WTC11 (cell line): ENCODE data around the gene EML6. TPM values are rescaled to one million over a fixed set of nuclear protein-coding genes. Genes with fewer than 3 reads are reported as not detected.

Source experiments
- ATAC-seq: fragments of 200-7000 bp; cut with Tn5 transposase; 2 replicates; pipeline ENCODE4 v1.10.0; 2021; ENCODE audit warnings: mild to moderate bottlenecking, moderate library complexity
- CTCF ChIA-PET: fragments of 300-600 bp; sonication (Branson Sonifier 250); formaldehyde crosslinking; loops from one replicate; lab custom pipeline; 2021; ENCODE audit warnings: antibody characterized with exemption; lab: Charles Lee
- POLR2A ChIA-PET: fragments of 350-600 bp; sonication (Branson Sonifier 250); formaldehyde crosslinking; loops from one replicate; lab custom pipeline; 2021; ENCODE audit warnings: antibody characterized with exemption; lab: Charles Lee
- DNase-seq: peaks from one replicate; pipeline ENCODE4 v3.0.0; 2021; ENCODE audit warnings: low spot score
- H3K27ac Mint-ChIP-seq: 2 replicates; pipeline ENCODE4 v1.8.0; 2021; ENCODE audit warnings: mixed read lengths
- H3K27me3 Mint-ChIP-seq: 2 replicates; pipeline ENCODE4 v1.8.0; 2021; ENCODE audit warnings: low read depth, mild to moderate bottlenecking, moderate library complexity, mixed read lengths
- H3K36me3 Mint-ChIP-seq: 2 replicates; pipeline ENCODE4 v1.8.0; 2021; ENCODE audit warnings: mixed read lengths
- H3K4me1 Mint-ChIP-seq: 2 replicates; pipeline ENCODE4 v1.8.0; 2022; ENCODE audit warnings: mixed read lengths
- H3K4me3 Mint-ChIP-seq: 2 replicates; pipeline ENCODE4 v1.8.0; 2021; ENCODE audit warnings: mild to moderate bottlenecking, moderate library complexity, mixed read lengths
- H3K9me3 Mint-ChIP-seq: 2 replicates; pipeline ENCODE4 v1.8.0; 2021; ENCODE audit warnings: mixed read lengths
- CBFB ChIP-seq: sonication (generic); formaldehyde crosslinking; IDR thresholded peaks from 2 replicates; pipeline ENCODE4 v1.8.1; 2022; ENCODE audit warnings: mild to moderate bottlenecking, low read depth, missing genetic modification reagents
- CDX4 ChIP-seq: fragments of 250-450 bp; sonication (Bioruptor Pico); IDR thresholded peaks from 2 replicates; pipeline ENCODE4 v1.9.0; 2021; ENCODE audit warnings: moderate library complexity, mild to moderate bottlenecking, inconsistent platforms, borderline replicate concordance
- CREB1 ChIP-seq: sonication (generic); formaldehyde crosslinking; IDR thresholded peaks from 2 replicates; pipeline ENCODE4 v1.8.0; 2023; ENCODE audit warnings: mild to moderate bottlenecking, missing genetic modification reagents
- E2F4 ChIP-seq: sonication (generic); formaldehyde crosslinking; IDR thresholded peaks from 2 replicates; pipeline ENCODE4 v1.8.1; 2022; ENCODE audit warnings: low read depth, mild to moderate bottlenecking, moderate library complexity, missing genetic modification reagents, borderline replicate concordance
- FOXP1 ChIP-seq: sonication (generic); formaldehyde crosslinking; IDR thresholded peaks from 2 replicates; pipeline ENCODE4 v1.8.0; 2022; ENCODE audit warnings: missing genetic modification reagents, mild to moderate bottlenecking, moderate library complexity, borderline replicate concordance
- FOXP4 ChIP-seq: sonication (generic); formaldehyde crosslinking; IDR thresholded peaks from 2 replicates; pipeline ENCODE4 v1.8.0; 2022; ENCODE audit warnings: mild to moderate bottlenecking, missing genetic modification reagents
- GRHL2 ChIP-seq: fragments of 250-450 bp; sonication (Bioruptor Pico); IDR thresholded peaks from 2 replicates; pipeline ENCODE4 v1.8.0; 2022; ENCODE audit warnings: mild to moderate bottlenecking, moderate library complexity; ENCODE audit not compliant: insufficient replicate concordance, severe bottlenecking
- KAT7 ChIP-seq: sonication (generic); formaldehyde crosslinking; IDR thresholded peaks from 2 replicates; pipeline ENCODE4 v1.8.1; 2023; ENCODE audit warnings: missing genetic modification reagents, mild to moderate bottlenecking, borderline replicate concordance
- MAX ChIP-seq: sonication (generic); formaldehyde crosslinking; IDR thresholded peaks from 2 replicates; pipeline ENCODE4 v1.8.0; 2022; ENCODE audit warnings: mild to moderate bottlenecking, missing genetic modification reagents
- NR1H2 ChIP-seq: sonication (generic); formaldehyde crosslinking; IDR thresholded peaks from 2 replicates; pipeline ENCODE4 v1.9.0; 2021; ENCODE audit warnings: mild to moderate bottlenecking, moderate library complexity, missing genetic modification reagents
- NR2C2 ChIP-seq: sonication (generic); formaldehyde crosslinking; IDR thresholded peaks from 2 replicates; pipeline ENCODE4 v1.8.0; 2022; ENCODE audit warnings: mild to moderate bottlenecking, missing genetic modification reagents
- PREB ChIP-seq: sonication (generic); formaldehyde crosslinking; IDR thresholded peaks from 2 replicates; pipeline ENCODE4 v1.8.1; 2022; ENCODE audit warnings: mild to moderate bottlenecking, missing genetic modification reagents, moderate library complexity, borderline replicate concordance
- SP1 ChIP-seq: sonication (generic); formaldehyde crosslinking; conservative IDR thresholded peaks from 2 replicates; pipeline ENCODE4 v1.8.1; 2022; ENCODE audit warnings: missing genetic modification reagents
- TEAD1 ChIP-seq: sonication (generic); formaldehyde crosslinking; IDR thresholded peaks from 2 replicates; pipeline ENCODE4 v1.8.0; 2022; ENCODE audit warnings: mild to moderate bottlenecking, missing genetic modification reagents
- TEAD4 ChIP-seq: sonication (generic); formaldehyde crosslinking; IDR thresholded peaks from 2 replicates; pipeline ENCODE4 v1.8.0; 2022; ENCODE audit warnings: mild to moderate bottlenecking, missing genetic modification reagents
- USF1 ChIP-seq: sonication (generic); formaldehyde crosslinking; IDR thresholded peaks from 2 replicates; pipeline ENCODE4 v1.8.0; 2022; ENCODE audit warnings: mild to moderate bottlenecking, missing genetic modification reagents
- USF2 ChIP-seq: sonication (generic); formaldehyde crosslinking; IDR thresholded peaks from 2 replicates; pipeline ENCODE4 v1.8.1; 2023; ENCODE audit warnings: mild to moderate bottlenecking, missing genetic modification reagents, moderate library complexity
- ZBTB43 ChIP-seq: sonication (generic); formaldehyde crosslinking; IDR thresholded peaks from 2 replicates; pipeline ENCODE4 v1.8.1; 2023; ENCODE audit warnings: mild to moderate bottlenecking, missing genetic modification reagents
- ZNF121 ChIP-seq: sonication (generic); formaldehyde crosslinking; IDR thresholded peaks from 2 replicates; pipeline ENCODE4 v1.8.0; 2023; ENCODE audit warnings: missing genetic modification reagents
- total RNA-seq: library from RNA; stranded (reverse); gene quantifications from 3 replicates; pipeline ENCODE4 v1.2.3, GENCODE V29; 2021

EML6 gene
- total RNA-seq, 1 experiment from 2014 or later = 2.1 TPM

- TF ChIP-seq ZBTB43 (CRISPR knock-in tag) (no peak), ZNF121 (CRISPR knock-in tag) (no peak), KAT7 (no peak), CDX4 (CRISPR knock-in tag) (no peak), FOXP1 (CRISPR knock-in tag) (no peak), CBFB (CRISPR knock-in tag) (no peak), TEAD1 (CRISPR knock-in tag) (no peak), MAX (CRISPR knock-in tag) (no peak), GRHL2 (CRISPR knock-in tag) (no peak), NR2C2 (CRISPR knock-in tag) (no peak)
- ATAC-seq = no peak
- H3K9me3 Mint-ChIP-seq = peaks cover 8% of the 10 kb centered on the region; the same call in 1 of the 2 replicates
- H3K27me3 Mint-ChIP-seq = no peaks in the 10 kb centered on the region
- no peaks in the 10 kb centered on the region for H3K4me1 Mint-ChIP-seq
- H3K36me3 Mint-ChIP-seq = no peaks in the 10 kb centered on the region
- no peak overlapping the region for H3K4me3 Mint-ChIP-seq
- no peak overlapping the region for H3K27ac Mint-ChIP-seq
- DNase-seq = no peak
- ChIA-PET CTCF (interaction anchor here (0.6 kb wide), 1 partner anchor 809 kb away, joined by 5 read pairs; no protein-coding TSS in a partner anchor), POLR2A (interaction anchor here (0.6 kb wide), 2 partner anchors 251 to 412 kb away, joined by 3 to 4 read pairs; no protein-coding TSS in a partner anchor)
Observed at GRCh38 chr2:54916637-54917036, 193.2 kb downstream of the EML6 start.

GRCh38 chr2:54918647-54919280 is 195.3 kb downstream of the EML6 start:
- Mint-ChIP-seq H3K36me3 (no peaks in the 10 kb centered on the region), H3K27ac (no peak overlapping the region), H3K9me3 (peaks cover 3% of the 10 kb centered on the region; the same call in 1 of the 2 replicates), H3K27me3 (no peaks in the 10 kb centered on the region), H3K4me3 (no peak overlapping the region), H3K4me1 (no peaks in the 10 kb centered on the region)
- POLR2A ChIA-PET = no interaction called here
- ATAC-seq (no peak), DNase-seq (no peak)
- TF ChIP-seq CBFB (CRISPR knock-in tag) = no peak
- no peak for TF ChIP-seq NR1H2 (CRISPR knock-in tag)
- TF ChIP-seq E2F4 = no peak
- TF ChIP-seq PREB (CRISPR knock-in tag) = no peak
- no peak for TF ChIP-seq CREB1
- no peak for TF ChIP-seq TEAD4
- TF ChIP-seq SP1 (CRISPR knock-in tag) = no peak
- TF ChIP-seq USF1 (CRISPR knock-in tag) = no peak
- TF ChIP-seq FOXP4 (CRISPR knock-in tag) = no peak
- no peak for TF ChIP-seq MAX (CRISPR knock-in tag)
- no peak for TF ChIP-seq USF2 (CRISPR knock-in tag)
- CTCF ChIA-PET = no interaction called here
